GM18858 (cell line): ENCODE measurements around the gene ADARB2.

Experiments
- ATAC-seq: cut with Tn5 transposase; IDR thresholded peaks from one replicate; pipeline ENCODE4 v1.9.1; 2021; ENCODE audit not compliant: unreplicated experiment

Gene ADARB2

GRCh38 chr10:1132584-1132983 is 604.7 kb downstream of the ADARB2 start:
- no peak for ATAC-seq

- no peak for ATAC-seq
These were observed 606.1 kb downstream of the ADARB2 start for GRCh38 chr10:1130995-1131790.

GRCh38 chr10:1130226-1130625 is 607.1 kb downstream of the ADARB2 start:
- ATAC-seq = no peak

- no peak for ATAC-seq
These were observed 608.7 kb downstream of the ADARB2 start for GRCh38 chr10:1128649-1129048.

GRCh38 chr10:1128115-1128514 is 609.2 kb downstream of the ADARB2 start:
- no peak for ATAC-seq

- no peak for ATAC-seq
These were observed 609.7 kb downstream of the ADARB2 start for GRCh38 chr10:1127629-1128028.
